ENCODE measurements around the gene JARID2.

The JARID2 gene

DNA sequence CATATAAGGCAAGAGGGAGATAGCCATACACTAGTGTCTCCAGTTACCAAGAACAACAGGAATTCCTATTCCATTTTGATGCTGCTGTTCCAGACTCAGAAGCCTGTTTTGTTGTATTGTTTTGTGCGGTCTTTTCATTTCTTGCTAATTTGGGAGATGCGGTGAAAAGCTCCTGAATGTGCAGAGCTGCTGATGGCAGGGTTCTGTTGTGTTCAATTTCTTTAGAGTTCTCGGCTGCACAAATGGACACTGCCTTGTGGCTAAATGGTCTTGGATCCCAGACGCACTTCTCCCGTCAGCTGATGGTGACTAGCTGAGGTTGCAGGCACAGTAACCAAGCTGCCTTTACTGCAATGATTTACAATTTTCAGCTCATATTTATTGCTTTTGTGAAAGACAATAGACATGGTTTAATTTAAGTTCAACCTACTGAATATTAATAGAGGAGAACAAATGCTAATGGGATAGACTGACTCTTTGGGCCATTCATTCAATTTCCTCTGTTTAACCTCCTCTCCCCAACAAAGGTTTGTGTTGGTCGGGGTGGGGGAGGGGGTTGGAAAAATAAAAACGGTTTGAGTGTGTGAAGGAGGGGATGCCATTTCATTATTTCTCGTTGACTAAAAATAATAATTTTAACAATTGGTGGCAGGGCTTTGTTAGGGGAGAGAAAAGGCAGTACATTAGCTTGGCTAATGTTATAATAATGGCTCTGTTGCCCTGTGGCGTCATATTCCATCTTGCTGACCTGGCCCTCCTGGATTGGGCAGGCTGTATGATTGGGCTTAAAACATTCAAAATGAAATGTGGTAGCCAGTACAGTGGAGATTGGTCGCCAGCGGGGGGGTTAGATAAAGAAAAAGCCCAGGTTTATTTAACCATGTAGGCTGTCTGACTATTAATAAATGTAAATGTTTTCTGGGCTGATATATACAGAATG lies 159.5 kb downstream of the JARID2 start:
- TF ChIP-seq, protein P1, sequence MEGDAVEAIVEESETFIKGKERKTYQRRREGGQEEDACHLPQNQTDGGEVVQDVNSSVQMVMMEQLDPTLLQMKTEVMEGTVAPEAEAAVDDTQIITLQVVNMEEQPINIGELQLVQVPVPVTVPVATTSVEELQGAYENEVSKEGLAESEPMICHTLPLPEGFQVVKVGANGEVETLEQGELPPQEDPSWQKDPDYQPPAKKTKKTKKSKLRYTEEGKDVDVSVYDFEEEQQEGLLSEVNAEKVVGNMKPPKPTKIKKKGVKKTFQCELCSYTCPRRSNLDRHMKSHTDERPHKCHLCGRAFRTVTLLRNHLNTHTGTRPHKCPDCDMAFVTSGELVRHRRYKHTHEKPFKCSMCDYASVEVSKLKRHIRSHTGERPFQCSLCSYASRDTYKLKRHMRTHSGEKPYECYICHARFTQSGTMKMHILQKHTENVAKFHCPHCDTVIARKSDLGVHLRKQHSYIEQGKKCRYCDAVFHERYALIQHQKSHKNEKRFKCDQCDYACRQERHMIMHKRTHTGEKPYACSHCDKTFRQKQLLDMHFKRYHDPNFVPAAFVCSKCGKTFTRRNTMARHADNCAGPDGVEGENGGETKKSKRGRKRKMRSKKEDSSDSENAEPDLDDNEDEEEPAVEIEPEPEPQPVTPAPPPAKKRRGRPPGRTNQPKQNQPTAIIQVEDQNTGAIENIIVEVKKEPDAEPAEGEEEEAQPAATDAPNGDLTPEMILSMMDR (IDR thresholded peaks at IDR 0.05; ENCODE audit: control insufficient read depth, extremely low read depth, insufficient read depth): no peak
- H3K4me3 ChIP-seq (ENCODE audit: low read depth, low read length): no peak overlapping the region
- no peak for DNase-seq (ENCODE audit: low read depth)

DNA sequence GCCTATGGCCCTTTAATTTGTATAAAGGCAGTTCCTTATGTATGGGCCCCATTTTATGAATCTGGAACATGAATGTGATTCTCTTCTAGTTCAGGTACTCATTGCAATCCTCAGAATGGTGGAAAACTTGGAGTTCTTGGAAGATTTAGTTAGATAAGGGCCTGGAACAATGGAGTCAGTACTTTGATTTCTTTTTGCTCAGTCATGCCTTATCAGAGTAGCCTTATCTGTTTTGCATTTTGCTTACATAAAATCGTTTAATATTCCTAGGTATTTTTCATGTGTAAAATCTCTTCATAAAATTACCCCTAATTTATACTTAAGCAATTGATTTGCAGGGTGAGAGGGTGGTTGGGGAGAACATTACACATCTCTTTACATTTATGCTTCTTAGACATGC lies 160.6 kb downstream of the JARID2 start:
- H3K4me3 ChIP-seq (ENCODE audit: low read depth, low read length): no peak overlapping the region

DNA sequence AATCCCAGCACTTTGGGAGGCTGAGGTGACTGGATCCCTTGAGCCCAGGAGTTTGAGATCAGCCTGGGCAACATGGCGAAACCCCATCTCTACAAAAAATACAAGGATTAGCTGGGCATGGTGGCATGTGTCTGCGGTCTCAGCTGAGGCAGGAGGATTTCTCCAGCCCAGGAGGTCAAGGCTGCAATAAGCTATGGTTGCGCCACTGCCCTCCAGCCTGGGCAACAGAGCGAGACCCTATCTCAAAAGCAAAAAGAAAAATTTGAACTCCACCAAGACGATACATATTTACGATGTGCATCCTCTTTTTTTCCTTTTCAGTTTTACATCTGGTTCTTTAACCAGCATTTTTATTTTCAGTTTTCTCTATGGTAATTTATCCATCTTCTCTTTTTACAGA lies 162.1 kb downstream of the JARID2 start:
- DNase-seq (ENCODE audit: low read depth): no peak
- TF ChIP-seq, protein P1 (IDR thresholded peaks at IDR 0.05; ENCODE audit: control insufficient read depth, extremely low read depth, insufficient read depth): no peak
- no peak overlapping the region for H3K4me3 ChIP-seq (ENCODE audit: low read depth, low read length)

More for the DNA sequence above, 160.6 kb downstream of the JARID2 start:
- no peak for DNase-seq (ENCODE audit: low read depth)
- TF ChIP-seq, protein P1 (IDR thresholded peaks at IDR 0.05; ENCODE audit: control insufficient read depth, extremely low read depth, insufficient read depth): no peak

DNA sequence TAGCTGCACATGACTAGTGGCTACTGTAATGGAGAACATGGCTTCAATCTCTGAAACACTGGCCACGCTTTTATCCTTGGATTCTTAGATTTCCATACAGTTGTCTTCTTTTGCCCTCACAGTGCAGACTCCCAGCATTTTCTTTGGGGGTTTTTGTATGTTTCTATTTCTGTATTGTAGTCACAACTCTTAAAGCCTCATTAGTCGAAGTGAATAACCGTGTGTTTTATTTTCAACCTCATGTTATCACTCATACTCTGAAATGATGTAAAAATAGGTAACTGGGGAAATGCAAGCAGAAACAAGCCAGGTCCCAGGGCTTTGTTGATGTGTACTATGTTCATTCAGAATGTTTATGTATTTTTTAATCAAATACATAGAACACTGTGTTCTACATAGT lies 162.9 kb downstream of the JARID2 start:
- TF ChIP-seq, protein P1 (IDR thresholded peaks at IDR 0.05; ENCODE audit: control insufficient read depth, extremely low read depth, insufficient read depth): no peak
- DNase-seq (ENCODE audit: low read depth): no peak
- H3K4me3 ChIP-seq (ENCODE audit: low read depth, low read length): no peak overlapping the region

DNA sequence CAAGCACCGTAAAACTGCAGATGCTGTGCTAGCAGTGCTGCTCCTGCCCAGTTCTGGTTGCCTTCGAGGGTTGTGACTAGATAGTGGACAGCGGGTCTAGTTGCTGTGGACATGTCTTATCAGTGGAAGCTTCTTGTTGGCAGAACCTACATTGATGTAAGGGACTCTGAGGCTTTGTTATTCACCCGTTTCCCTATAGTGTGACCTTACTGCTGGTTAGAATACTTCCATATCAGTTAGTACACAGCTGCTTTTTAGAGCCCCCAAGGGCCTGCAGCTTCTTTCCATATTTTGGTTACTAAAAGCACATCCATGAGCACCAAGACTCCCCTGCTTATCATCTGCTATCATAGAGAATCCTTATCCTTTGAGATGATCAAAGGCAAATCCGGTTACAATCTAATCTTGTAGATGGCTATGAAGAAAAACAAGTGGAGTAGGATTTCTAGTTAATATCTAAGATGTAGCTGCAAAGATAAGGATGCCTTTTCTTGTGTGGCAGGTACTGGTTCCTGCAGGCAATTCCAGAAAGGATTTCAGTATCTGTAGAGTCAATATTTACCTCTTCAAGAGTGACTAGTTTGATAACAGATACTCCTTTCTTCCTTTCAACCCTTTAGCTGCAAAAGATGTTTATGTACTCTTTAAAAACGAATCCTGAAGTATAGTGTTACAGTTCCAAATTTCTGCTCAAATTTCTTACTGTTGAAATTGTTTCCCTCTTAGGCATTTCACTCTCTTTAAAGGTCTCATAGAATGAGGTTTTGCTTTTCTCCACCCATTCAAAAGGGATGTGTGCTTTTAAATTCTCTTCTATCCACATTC lies 163.6 kb downstream of the JARID2 start:
- TF ChIP-seq, protein P1 (IDR thresholded peaks at IDR 0.05; ENCODE audit: control insufficient read depth, extremely low read depth, insufficient read depth): no peak
- DNase-seq (ENCODE audit: low read depth): peak; percentile 40
- no peak overlapping the region for H3K4me3 ChIP-seq (ENCODE audit: low read depth, low read length)

DNA sequence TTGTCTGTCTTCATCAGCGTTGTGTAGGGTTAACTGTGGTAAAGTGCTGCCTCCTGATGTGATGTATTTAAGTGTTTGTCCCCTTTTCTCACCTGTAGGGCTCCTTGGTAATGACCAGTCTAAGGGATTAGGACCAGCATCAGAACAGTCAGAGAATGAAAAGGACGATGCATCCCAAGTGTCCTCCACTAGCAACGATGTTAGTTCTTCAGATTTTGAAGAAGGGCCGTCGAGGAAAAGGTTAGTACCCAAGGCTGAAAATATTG lies 164.2 kb downstream of the JARID2 start:
- no peak for DNase-seq (ENCODE audit: low read depth)
- no peak overlapping the region for H3K4me3 ChIP-seq (ENCODE audit: low read depth, low read length)
- TF ChIP-seq, protein P1 (IDR thresholded peaks at IDR 0.05; ENCODE audit: control insufficient read depth, extremely low read depth, insufficient read depth): no peak
